ENCODE measurements around the gene SEMA6B.

GRCh38 chr19:4496304-4496703, 63.2 kb downstream of the SEMA6B start:
- TF ChIP-seq CTCF (IDR thresholded peaks at IDR 0.05; ENCODE audit: insufficient read depth, low read length, poor library complexity, severe bottlenecking) (no peak), EZH2phosphoT487 (conservative IDR thresholded peaks at IDR 0.05; ENCODE audit: low read length) (no peak)
